HG03342 (cell line): ENCODE measurements around the gene ARNT2.
"Not testable (repeated sequence)": the region's sequence is repeated elsewhere in the genome, so short reads cannot be mapped to it uniquely, and the experiment has no call there.

Experiments
- ATAC-seq: cut with Tn5 transposase; IDR thresholded peaks from one replicate; pipeline ENCODE4 v1.9.1; 2021; ENCODE audit warnings: mild to moderate bottlenecking, moderate library complexity; ENCODE audit not compliant: unreplicated experiment

The ARNT2 gene

GRCh38 chr15:80508783-80509182 is 104.6 kb downstream of the ARNT2 start:
- ATAC-seq, result no peak

- no peak for ATAC-seq
Observed at GRCh38 chr15:80509800-80510199, 105.6 kb downstream of the ARNT2 start.

GRCh38 chr15:80510985-80511384 is 106.8 kb downstream of the ARNT2 start:
- ATAC-seq, result not testable (repeated sequence)

- ATAC-seq, result no peak
Observed at GRCh38 chr15:80512726-80513660, 108.8 kb downstream of the ARNT2 start.

GRCh38 chr15:80514071-80514780 is 110.0 kb downstream of the ARNT2 start:
- no peak for ATAC-seq

- ATAC-seq, result no peak
Observed at GRCh38 chr15:80517290-80517689, 113.1 kb downstream of the ARNT2 start.

DNA sequence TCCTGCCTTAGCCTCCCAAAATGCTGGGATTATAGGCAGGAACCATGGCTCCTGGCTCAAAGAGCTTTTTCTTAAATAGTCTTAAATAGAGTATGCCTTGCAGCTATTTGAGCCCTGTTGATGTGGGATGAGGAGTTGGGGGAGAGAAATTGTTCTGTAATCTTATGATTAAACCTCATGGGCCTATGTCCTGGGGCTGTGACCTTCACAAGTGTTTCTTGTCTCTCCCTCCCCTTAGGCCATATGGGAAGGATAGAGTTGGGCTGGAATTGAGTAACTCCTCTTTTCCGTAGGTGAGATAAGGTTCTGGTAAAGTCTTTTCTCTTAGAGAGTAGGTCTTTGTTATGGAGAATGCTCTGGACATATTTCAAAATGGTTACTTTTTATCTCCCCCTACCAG is 114.3 kb downstream of the ARNT2 start:
- no peak for ATAC-seq

DNA sequence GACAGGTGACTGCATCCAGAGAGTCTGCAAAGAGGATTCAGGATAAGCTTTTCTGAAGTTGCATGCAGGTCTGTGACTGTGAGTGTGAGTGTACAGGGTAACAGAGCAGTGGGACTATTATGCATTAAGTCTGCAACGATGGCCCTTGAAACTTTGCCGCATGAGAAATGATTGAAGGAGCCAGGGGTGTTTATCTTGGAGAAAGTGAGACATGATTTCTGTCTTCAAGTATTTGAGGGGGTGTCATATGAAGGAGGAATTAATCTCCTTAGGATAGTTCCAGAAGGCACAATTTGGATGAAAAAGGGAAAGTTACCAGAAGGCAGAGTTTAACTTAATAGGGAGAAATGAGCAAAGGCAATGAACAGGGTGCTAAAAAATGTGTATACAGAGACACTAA is 119.6 kb downstream of the ARNT2 start:
- no peak for ATAC-seq

DNA sequence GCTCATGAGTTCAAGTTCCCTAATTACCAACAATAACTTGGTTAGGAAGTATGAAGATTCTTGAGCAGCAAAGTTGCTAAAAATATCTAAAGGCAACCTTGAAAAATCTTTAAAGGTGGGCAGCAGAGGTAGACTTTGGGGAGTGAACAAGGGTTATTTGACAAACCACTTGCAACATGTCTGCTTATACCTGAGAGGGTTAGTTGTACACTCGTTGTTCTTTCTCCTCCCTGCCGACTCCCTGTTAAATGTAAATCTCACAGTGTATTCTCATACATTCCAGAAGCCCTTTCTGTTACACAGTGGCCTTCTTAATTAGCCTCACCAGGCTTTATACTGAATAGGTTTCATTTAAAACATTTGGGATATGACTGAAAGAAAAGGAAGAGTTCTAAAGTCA is 121.7 kb downstream of the ARNT2 start:
- no peak for ATAC-seq

DNA sequence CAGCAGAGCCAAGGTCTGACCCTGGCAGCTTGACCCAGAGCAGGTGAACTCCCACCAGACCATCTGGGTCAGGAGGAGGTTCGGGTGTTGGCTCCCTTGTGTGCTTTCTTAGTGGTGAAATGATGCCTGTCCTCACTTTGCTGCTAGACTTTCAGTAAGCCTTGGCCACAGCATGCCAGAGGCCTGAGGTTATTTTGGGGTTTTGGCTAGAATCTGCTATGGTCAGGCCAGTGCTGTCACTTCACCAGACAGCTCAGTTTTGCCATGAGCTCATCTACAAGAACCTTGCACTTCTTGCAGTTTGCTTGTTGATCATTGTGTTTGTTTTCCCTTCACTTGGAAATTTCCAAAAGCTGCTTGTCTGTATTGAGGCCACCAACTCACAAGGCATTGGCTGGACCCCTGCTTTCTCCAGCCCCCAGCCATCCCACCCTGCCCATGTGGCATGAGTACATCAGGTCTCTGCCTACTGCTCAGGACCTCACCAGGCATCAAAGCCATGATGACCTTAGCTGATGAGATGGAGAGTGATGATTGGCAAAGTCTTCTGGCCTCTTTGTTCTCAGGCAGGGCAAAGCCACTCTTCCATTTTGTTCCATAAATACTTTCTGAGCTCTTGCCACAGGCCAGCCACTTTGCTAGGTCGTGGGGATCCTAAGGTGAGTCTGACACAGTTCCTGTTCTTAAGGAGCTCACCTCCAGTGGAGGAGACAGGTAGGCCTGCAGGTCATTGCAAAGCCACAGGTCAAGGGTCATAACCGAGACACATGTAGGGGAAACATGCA is 122.6 kb downstream of the ARNT2 start:
- ATAC-seq, result no peak

- no peak for ATAC-seq
Observed at GRCh38 chr15:80527406-80527805, 123.2 kb downstream of the ARNT2 start.

GRCh38 chr15:80527961-80528360 is 123.8 kb downstream of the ARNT2 start:
- no peak for ATAC-seq

GRCh38 chr15:80530737-80531365 is 126.7 kb downstream of the ARNT2 start:
- no peak for ATAC-seq

GRCh38 chr15:80531388-80531787 is 127.2 kb downstream of the ARNT2 start:
- ATAC-seq, result no peak

DNA sequence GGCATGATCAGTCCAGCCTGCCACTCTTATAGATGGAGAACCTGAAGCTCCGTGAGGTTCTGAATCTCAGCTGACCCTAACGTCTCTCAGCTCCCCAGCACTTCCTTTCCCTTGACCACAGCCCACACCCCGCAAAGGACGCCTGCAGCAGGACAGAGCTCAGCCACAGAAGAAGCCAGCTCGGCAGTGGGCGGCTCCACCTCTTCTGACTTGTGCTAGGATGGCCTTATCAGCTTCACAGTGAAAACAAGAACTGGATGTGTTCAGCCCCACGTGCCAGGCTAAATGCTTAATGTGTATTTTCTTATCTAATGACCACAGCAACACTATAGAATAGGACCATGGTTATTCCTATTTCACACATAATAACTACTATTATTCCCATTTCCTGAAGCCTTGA is 127.6 kb downstream of the ARNT2 start:
- ATAC-seq, result no peak

DNA sequence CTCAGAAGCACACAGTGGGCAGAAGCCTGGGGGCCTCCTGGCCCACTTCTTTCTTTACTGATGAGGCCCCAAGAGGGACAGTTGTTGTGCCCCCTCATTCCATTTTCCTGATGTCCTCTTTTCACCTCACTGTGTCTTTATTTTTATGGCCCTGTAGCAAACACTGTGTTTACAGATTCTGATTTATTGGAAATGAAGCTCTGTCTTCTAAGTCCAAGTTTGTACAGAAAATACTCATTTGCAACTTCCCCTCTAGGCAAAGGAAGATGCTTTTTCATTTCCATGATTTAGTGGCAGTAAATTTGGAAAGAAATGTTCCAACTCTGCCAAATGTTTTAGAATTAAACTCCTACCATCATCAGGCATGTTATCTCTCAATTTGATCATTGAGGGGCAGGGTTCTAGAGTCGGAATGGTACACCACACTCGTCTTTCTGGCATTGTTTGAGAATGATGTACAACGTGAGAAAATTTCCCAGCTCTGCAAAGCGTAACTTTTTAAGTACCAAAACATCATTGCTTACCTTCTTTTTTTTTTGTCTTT is 129.7 kb downstream of the ARNT2 start:
- ATAC-seq, result no peak

- no peak for ATAC-seq
Observed at GRCh38 chr15:80536231-80536630, 132.0 kb downstream of the ARNT2 start.

- ATAC-seq, result no peak
Observed at GRCh38 chr15:80536716-80537115, 132.5 kb downstream of the ARNT2 start.

GRCh38 chr15:80545078-80545477 is 140.9 kb downstream of the ARNT2 start:
- ATAC-seq, result no peak

GRCh38 chr15:80547264-80547663 is 143.1 kb downstream of the ARNT2 start:
- no peak for ATAC-seq

DNA sequence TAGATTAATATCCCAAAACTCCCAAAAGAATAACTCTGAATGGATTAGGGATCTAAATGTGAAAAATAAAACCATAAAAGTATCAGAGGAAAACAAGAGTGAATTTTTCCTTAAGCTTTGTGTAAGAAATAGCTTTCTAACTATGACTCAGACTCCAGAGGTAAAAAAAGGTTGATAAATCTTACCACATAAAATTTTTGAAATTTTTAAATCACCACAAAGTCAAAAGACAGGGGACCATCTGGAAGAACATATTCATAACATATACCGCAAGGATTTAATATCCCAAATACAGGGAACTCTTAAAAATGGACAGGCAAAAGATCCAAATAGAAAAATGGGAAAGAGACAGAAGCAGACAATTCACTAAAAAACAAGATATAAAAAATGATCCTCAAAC is 145.0 kb downstream of the ARNT2 start:
- ATAC-seq, result no peak
